ENCODE results near the gene SLC25A29. TPM values are rescaled to one million over a fixed set of nuclear protein-coding genes. Genes with fewer than 3 reads are reported as not detected.
"Not testable (repeated sequence)": the region's sequence is repeated elsewhere in the genome, so short reads cannot be mapped to it uniquely, and the experiment has no call there.

Gene SLC25A29
- total RNA-seq, 1 donor = 11.5 TPM

- TF ChIP-seq, protein P1, sequence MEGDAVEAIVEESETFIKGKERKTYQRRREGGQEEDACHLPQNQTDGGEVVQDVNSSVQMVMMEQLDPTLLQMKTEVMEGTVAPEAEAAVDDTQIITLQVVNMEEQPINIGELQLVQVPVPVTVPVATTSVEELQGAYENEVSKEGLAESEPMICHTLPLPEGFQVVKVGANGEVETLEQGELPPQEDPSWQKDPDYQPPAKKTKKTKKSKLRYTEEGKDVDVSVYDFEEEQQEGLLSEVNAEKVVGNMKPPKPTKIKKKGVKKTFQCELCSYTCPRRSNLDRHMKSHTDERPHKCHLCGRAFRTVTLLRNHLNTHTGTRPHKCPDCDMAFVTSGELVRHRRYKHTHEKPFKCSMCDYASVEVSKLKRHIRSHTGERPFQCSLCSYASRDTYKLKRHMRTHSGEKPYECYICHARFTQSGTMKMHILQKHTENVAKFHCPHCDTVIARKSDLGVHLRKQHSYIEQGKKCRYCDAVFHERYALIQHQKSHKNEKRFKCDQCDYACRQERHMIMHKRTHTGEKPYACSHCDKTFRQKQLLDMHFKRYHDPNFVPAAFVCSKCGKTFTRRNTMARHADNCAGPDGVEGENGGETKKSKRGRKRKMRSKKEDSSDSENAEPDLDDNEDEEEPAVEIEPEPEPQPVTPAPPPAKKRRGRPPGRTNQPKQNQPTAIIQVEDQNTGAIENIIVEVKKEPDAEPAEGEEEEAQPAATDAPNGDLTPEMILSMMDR (IDR thresholded peaks at IDR 0.05; ENCODE audit: insufficient read depth, low read length) = no peak
- DNase-seq (ENCODE audit: low read depth) = no peak
- no peak overlapping the region for H3K4me3 ChIP-seq (ENCODE audit: low read depth, low read length)
Observed at GRCh38 chr14:100287202-100287997, 18.8 kb downstream of the SLC25A29 start.

DNA sequence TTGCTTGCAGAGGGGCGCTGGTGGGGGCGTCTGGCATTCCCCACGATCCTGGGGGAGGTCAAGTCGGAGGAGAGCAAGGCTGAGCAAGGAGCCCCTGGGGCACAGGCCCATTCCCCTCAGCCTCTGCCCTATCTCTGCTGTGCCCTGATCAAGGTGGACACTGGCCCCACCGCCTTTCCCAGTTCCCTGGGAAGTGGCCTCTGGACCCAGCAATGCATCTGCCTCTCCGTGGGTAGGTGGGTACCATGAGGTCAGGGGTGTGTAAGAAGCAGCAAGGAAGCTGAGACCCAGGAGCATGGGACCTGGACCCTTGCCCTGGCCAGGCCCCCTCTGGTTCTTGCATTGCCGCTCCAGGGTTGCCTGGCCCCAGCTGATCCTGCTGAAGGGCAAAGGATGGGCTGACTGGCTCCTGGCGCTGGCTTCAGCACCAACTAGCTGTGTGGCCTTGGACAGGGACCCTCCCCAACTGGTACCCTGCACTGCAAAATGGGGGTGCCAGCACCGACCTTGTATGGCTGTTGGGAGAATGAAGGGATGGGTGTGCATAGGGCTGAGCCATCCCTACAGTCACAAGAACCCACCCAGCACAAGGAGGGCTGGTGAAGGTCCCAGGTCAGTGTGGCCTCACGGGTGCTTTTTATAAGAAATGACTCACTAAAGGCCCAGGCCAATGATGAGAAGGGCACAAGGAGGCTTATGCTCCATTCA is 19.6 kb downstream of the SLC25A29 start:
- no peak overlapping the region for H3K4me3 ChIP-seq (ENCODE audit: low read depth, low read length)
- TF ChIP-seq, protein P1 (IDR thresholded peaks at IDR 0.05; ENCODE audit: insufficient read depth, low read length) = no peak

DNA sequence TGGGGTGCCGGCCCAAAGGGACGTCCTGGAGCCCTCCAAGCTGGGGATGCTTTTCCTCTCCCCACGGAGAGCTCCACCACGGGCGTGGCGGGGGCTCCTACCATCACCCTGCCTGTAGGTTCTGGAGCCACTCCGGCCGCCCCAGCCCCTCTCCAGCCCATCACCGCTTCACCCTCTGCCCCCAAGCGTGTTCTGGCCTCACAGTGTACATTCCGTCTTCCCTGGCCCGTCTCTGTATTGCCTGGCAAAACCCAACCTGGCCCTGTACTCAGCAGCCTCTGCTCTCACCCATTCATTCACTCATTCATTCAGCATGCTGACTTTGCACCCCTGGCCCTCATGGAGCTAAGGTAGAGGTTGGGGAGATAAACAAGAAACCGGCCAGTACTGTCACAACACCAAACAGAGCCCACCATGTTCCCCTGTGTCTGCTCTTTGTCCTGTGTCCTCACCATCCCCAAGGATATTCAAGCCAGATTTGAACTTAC is 20.3 kb downstream of the SLC25A29 start:
- DNase-seq (ENCODE audit: low read depth) = no peak
- H3K4me3 ChIP-seq (ENCODE audit: low read depth, low read length) = peak overlapping the region; percentile 75
- TF ChIP-seq, protein P1 (IDR thresholded peaks at IDR 0.05; ENCODE audit: insufficient read depth, low read length) = no peak

More for the DNA sequence above, 19.6 kb downstream of the SLC25A29 start:
- no peak for DNase-seq (ENCODE audit: low read depth)

DNA sequence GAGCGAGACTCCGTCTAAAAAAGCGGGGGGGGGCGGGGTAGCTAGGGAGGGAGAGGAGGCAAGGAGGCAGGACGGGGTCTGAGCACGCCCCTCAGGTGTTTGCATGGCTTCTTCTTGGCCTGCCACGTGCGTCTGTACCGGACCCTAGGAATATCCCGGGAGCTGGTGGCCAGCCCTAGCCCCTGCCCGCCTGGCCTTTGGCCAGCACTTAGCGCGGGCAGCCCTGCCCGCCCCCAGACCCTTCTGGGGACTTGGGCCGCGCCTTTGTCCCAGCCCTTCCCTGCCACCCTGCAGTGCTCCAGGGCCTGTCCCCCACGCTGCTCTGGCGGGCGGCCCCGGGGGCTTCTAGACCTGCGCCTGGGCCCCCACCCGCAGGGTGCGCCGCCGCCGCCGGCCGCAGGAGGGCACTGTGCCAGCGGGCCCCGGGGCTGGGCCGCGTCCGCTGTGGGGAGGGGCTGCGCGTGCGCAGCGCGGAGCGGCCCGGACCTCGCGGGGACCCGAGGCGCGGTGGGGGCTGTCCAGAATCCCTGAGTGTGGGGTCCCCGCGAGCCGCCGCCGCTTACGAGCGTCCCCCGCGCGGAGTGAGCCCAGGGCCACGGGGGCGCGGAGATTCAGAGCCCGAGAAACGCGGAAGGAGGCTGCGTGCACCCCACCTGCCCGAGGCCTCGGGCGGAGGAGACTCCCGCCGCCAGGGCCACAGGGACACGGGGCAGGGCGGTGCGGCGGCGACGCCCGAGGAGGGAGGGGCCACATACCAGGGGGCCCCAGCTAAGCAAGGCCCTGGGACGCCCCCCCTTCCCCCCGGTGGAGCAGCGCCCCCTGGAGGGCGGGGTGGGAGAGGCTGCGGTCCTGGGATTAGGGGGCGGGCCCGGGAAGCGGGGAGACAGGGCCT is 21.0 kb downstream of the SLC25A29 start:
- DNase-seq (ENCODE audit: low read depth) = peak; percentile 42
- H3K4me3 ChIP-seq (ENCODE audit: low read depth, low read length) = peak overlapping the region; percentile 75
- TF ChIP-seq, protein P1 (IDR thresholded peaks at IDR 0.05; ENCODE audit: insufficient read depth, low read length) = peak; percentile 76

DNA sequence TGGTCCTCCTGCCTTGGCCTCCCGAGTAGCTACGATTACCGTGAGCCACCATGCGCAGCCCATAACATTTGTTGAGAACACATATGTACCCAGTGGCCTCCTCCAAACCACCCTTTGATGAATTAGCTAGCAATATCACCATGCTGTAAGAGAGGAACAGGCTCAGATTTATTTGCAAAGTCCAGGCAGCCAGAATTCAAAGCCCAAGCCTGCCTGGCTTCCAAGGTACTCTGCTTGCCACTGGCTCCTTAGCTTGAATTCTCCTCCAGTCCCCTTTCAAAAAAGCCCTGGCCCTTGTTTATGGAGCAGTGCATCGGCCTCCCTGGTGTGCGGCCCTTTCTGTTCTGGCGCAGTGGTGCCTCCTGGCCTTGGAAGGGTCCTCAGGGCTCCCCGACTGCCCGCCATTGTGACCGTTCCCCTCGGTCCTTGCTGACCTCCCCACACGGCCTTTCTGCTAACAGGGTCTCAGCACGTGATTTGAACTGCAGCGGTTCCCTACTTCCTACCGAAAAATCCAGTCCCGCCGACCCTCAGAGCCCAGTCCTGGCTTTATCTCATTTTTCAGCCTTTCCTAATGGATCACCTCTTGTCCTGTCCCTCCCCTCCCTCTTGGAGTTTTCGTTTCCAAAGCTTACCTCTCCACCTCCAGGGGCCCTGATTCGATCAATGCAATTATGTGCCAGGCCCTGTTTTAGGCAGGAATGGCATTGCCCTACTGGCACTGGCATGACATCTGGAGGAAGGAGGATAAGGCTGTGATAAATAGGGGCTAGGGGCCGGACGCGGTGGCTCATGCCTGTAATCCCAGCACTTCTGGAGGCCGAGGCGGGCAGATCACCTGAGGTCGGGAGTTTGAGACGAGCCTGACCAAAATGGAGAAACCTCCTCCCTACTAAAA is 22.0 kb downstream of the SLC25A29 start:
- TF ChIP-seq, protein P1 (IDR thresholded peaks at IDR 0.05; ENCODE audit: insufficient read depth, low read length) = no peak
- no peak for DNase-seq (ENCODE audit: low read depth)

DNA sequence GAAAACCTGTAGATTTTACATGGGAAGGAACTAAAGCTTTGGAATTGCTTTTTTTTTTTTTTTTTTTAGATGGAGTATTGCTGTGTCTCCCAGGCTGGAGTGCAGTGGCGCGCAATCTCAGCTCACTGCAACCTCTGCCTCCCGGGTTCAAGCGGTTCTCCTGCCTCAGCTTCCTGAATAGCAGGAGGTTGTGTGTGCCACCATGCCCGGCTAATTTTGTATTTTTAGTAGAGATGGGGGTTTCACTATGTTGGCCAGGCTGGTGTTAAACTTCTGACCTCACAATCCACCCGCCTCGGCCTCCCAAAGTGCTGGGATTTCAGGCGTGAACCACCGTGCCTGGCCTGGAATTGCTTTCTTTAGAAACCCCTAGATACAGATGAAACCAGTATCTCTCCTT is 22.8 kb downstream of the SLC25A29 start:
- H3K4me3 ChIP-seq (ENCODE audit: low read depth, low read length); DNase-seq (ENCODE audit: low read depth): not testable (repeated sequence)

More for the DNA sequence above, 22.0 kb downstream of the SLC25A29 start:
- H3K4me3 ChIP-seq (ENCODE audit: low read depth, low read length) = no peak overlapping the region
